ENCODE results near the gene CFAP90.
A peak's percentile ranks its signal among the peaks of the same experiment; 100 is the strongest.

DNA sequence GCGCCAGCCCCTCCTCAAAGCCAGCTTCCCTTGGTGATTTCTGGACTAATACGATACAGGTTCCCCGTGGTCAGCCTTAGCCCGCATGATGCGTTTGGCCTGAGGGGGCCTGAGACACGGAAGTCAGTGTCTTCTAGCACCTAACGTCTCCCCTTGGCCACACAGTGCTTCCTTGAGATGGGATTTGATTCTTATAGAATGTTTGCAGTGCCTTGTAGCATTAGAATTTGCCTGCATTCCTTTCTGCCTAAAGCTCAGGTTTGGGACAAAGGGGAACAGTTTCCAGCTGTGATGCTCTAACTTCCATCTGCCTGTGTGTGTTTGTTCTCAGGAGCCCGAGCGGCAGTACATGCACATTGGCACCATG, 34.4 kb downstream of the CFAP90 start:
- TF ChIP-seq SMC3 (IDR thresholded peaks at IDR 0.05; ENCODE audit: low read depth, low read length), result no peak
- no peak for TF ChIP-seq EP300 (IDR thresholded peaks at IDR 0.05; ENCODE audit: borderline replicate concordance in 1 of 2, low read depth in 1 of 2, low read length in 1 of 2)
- TF ChIP-seq, protein P1, sequence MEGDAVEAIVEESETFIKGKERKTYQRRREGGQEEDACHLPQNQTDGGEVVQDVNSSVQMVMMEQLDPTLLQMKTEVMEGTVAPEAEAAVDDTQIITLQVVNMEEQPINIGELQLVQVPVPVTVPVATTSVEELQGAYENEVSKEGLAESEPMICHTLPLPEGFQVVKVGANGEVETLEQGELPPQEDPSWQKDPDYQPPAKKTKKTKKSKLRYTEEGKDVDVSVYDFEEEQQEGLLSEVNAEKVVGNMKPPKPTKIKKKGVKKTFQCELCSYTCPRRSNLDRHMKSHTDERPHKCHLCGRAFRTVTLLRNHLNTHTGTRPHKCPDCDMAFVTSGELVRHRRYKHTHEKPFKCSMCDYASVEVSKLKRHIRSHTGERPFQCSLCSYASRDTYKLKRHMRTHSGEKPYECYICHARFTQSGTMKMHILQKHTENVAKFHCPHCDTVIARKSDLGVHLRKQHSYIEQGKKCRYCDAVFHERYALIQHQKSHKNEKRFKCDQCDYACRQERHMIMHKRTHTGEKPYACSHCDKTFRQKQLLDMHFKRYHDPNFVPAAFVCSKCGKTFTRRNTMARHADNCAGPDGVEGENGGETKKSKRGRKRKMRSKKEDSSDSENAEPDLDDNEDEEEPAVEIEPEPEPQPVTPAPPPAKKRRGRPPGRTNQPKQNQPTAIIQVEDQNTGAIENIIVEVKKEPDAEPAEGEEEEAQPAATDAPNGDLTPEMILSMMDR (IDR thresholded peaks at IDR 0.05), result 0 out of 2 replicates have a peak, but pooled peaks have one; percentile 13
- TF ChIP-seq YY1 (IDR thresholded peaks at IDR 0.05; ENCODE audit: low read depth), result no peak
- no peak for TF ChIP-seq GABPA (IDR thresholded peaks at IDR 0.05; ENCODE audit: low read depth)
- TF ChIP-seq, protein P2, sequence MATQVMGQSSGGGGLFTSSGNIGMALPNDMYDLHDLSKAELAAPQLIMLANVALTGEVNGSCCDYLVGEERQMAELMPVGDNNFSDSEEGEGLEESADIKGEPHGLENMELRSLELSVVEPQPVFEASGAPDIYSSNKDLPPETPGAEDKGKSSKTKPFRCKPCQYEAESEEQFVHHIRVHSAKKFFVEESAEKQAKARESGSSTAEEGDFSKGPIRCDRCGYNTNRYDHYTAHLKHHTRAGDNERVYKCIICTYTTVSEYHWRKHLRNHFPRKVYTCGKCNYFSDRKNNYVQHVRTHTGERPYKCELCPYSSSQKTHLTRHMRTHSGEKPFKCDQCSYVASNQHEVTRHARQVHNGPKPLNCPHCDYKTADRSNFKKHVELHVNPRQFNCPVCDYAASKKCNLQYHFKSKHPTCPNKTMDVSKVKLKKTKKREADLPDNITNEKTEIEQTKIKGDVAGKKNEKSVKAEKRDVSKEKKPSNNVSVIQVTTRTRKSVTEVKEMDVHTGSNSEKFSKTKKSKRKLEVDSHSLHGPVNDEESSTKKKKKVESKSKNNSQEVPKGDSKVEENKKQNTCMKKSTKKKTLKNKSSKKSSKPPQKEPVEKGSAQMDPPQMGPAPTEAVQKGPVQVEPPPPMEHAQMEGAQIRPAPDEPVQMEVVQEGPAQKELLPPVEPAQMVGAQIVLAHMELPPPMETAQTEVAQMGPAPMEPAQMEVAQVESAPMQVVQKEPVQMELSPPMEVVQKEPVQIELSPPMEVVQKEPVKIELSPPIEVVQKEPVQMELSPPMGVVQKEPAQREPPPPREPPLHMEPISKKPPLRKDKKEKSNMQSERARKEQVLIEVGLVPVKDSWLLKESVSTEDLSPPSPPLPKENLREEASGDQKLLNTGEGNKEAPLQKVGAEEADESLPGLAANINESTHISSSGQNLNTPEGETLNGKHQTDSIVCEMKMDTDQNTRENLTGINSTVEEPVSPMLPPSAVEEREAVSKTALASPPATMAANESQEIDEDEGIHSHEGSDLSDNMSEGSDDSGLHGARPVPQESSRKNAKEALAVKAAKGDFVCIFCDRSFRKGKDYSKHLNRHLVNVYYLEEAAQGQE (IDR thresholded peaks at IDR 0.05; ENCODE audit: low read depth, low read length), result no peak
- no peak for TF ChIP-seq GATA2 (CRISPR knock-in tag; IDR thresholded peaks at IDR 0.05)
- TF ChIP-seq ZBTB33 (IDR thresholded peaks at IDR 0.05; ENCODE audit: borderline replicate concordance, low read depth), result no peak
- TF ChIP-seq FOSL2 (IDR thresholded peaks at IDR 0.05; ENCODE audit: borderline replicate concordance, low read depth), result no peak
- TF ChIP-seq EZH2phosphoT487 (IDR thresholded peaks at IDR 0.05; ENCODE audit: borderline replicate concordance, low read depth), result no peak
- TF ChIP-seq FOXJ3 (CRISPR knock-in tag; IDR thresholded peaks at IDR 0.05), result no peak
- TF ChIP-seq USF2 (IDR thresholded peaks at IDR 0.05; ENCODE audit: borderline replicate concordance, low read depth, low read length), result no peak
- TF ChIP-seq, protein P3, sequence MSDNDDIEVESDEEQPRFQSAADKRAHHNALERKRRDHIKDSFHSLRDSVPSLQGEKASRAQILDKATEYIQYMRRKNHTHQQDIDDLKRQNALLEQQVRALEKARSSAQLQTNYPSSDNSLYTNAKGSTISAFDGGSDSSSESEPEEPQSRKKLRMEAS (IDR thresholded peaks at IDR 0.05; ENCODE audit: low read depth), result no peak
